ENCODE measurements around the gene RAB27A. TPM values are rescaled to one million over a fixed set of nuclear protein-coding genes. Genes with fewer than 3 reads are reported as not detected.
A peak's percentile ranks its signal among the peaks of the same experiment; 100 is the strongest.

RAB27A gene
- total and polyA plus RNA-seq, 9 of the 15 experiments (the other 6 are each of a cell fraction or from before 2014, with no cell fraction given) = 31.5 to 171 (median 80.4) TPM

DNA sequence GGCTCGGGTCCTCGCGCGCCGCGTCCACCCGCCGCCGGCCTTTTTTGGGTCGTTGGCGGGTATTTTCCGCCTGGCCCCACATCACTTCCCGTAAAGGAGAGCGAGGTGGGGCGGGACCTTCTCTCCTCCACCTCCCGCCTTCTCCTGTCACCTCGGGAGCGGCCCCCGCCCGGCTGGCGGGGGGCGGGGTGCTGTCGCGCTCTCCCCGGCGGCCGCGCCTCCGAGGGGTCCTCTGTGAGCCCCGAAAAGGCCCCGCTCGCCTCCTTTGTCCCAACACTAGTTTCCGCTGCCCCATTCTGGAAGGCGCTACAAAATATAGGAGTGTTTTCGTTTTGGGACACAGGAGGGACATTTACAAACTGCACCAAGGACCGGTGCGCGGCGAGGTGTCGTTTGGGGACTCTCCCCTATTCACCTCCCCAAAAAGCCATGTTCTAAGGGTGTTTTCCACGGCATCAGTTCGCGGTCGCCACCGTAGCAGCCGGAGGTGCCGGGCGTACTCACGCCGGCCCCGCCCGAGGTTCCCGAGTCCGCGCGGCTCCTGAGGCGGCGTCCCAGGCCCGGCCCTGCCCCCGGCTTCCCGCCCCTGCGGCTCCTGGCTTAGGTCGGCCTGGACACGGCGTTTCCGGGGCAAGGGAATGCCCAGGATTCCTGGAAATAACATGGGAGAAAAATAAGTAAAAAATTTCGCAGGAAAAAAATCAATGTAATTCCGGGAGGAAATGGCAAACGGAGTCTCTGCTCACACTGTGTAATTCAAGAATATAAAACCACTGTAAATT, at the start of gene RAB27A (continued):
- TF ChIP-seq PBX2 (CRISPR knock-in tag; IDR thresholded peaks at IDR 0.05; ENCODE audit: low read depth) = no peak
- TF ChIP-seq PBX2 (tag; conservative IDR thresholded peaks at IDR 0.05; ENCODE audit: low read depth) = no peak
- TF ChIP-seq HMG20B (CRISPR knock-in tag; IDR thresholded peaks at IDR 0.05) = no peak
- TF ChIP-seq EGR1 (conservative IDR thresholded peaks at IDR 0.05) = peak; percentile 4; the same call in 1 of the 2 replicates
- TF ChIP-seq KDM5B (IDR thresholded peaks at IDR 0.05; ENCODE audit: insufficient replicate concordance, low read depth, low read length) = peak; percentile 54
- no peak for TF ChIP-seq ZNF75A (CRISPR knock-in tag; IDR thresholded peaks at IDR 0.05)
- TF ChIP-seq KAT7 (CRISPR knock-in tag; IDR thresholded peaks at IDR 0.05; ENCODE audit: borderline replicate concordance) = peak; percentile 89; the same call in 1 of the 2 replicates
- TF ChIP-seq ARID3B (CRISPR knock-in tag; IDR thresholded peaks at IDR 0.05; ENCODE audit: borderline replicate concordance) = no peak
- TF ChIP-seq BCL6 (CRISPR knock-in tag; IDR thresholded peaks at IDR 0.05) = no peak
- no peak for TF ChIP-seq ZNF253 (CRISPR knock-in tag; conservative IDR thresholded peaks at IDR 0.05)
- TF ChIP-seq, protein P1, sequence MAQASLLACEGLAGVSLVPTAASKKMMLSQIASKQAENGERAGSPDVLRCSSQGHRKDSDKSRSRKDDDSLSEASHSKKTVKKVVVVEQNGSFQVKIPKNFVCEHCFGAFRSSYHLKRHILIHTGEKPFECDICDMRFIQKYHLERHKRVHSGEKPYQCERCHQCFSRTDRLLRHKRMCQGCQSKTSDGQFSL (CRISPR knock-in tag; IDR thresholded peaks at IDR 0.05) = no peak
- TF ChIP-seq, protein P1 (tag; IDR thresholded peaks at IDR 0.05) = no peak
- TF ChIP-seq ELF4 (CRISPR knock-in tag; IDR thresholded peaks at IDR 0.05) = no peak
- TF ChIP-seq, protein P2, sequence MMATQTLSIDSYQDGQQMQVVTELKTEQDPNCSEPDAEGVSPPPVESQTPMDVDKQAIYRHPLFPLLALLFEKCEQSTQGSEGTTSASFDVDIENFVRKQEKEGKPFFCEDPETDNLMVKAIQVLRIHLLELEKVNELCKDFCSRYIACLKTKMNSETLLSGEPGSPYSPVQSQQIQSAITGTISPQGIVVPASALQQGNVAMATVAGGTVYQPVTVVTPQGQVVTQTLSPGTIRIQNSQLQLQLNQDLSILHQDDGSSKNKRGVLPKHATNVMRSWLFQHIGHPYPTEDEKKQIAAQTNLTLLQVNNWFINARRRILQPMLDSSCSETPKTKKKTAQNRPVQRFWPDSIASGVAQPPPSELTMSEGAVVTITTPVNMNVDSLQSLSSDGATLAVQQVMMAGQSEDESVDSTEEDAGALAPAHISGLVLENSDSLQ (IDR thresholded peaks at IDR 0.05) = 0 out of 2 replicates have a peak, but pooled peaks have one; percentile 16
- TF ChIP-seq SRSF3 (IDR thresholded peaks at IDR 0.05; ENCODE audit: insufficient read depth, low read length) = no peak
- TF ChIP-seq MTA3 (IDR thresholded peaks at IDR 0.05; ENCODE audit: borderline replicate concordance) = no peak
- TF ChIP-seq, protein P3, sequence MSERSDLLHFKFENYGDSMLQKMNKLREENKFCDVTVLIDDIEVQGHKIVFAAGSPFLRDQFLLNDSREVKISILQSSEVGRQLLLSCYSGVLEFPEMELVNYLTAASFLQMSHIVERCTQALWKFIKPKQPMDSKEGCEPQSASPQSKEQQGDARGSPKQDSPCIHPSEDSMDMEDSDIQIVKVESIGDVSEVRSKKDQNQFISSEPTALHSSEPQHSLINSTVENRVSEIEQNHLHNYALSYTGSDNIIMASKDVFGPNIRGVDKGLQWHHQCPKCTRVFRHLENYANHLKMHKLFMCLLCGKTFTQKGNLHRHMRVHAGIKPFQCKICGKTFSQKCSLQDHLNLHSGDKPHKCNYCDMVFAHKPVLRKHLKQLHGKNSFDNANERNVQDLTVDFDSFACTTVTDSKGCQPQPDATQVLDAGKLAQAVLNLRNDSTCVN (CRISPR knock-in tag; IDR thresholded peaks at IDR 0.05) = no peak
- TF ChIP-seq PYGO2 (tag; IDR thresholded peaks at IDR 0.05) = no peak
- no peak for TF ChIP-seq EP300 (IDR thresholded peaks at IDR 0.05; ENCODE audit: low read length)
